Peyer's patch (tissue), 4 donors: ENCODE results near the gene PPP1R14C.

ENCODE experiments used
- CTCF ChIP-seq, 6 experiments: fragments of 450-650 bp in 4 of 6; fragments of 200-600 bp in 2 of 6; sonication (generic) in 1 of 6; IDR thresholded peaks; one replicate each; pipeline ENCODE4 v1.5.1; 2017 to 2019; ENCODE audit warnings: antibody characterized with exemption in 6 of 6, mild to moderate bottlenecking in 3 of 6, moderate library complexity in 1 of 6
- POLR2A ChIP-seq, 2 donors: fragments of 450-650 bp; IDR thresholded peaks; one replicate each; pipeline ENCODE4 v1.5.1; 2017; ENCODE audit warnings: antibody characterized with exemption in 2 of 2, mild to moderate bottlenecking in 2 of 2, moderate library complexity in 2 of 2

- TF ChIP-seq CTCF (IDR thresholded peaks at IDR 0.05) (no peak), POLR2A (IDR thresholded peaks at IDR 0.05) (no peak)
Measured at GRCh38 chr6:150118203-150118602, 24.6 kb upstream of the PPP1R14C start.
